Measurements from ENCODE around the gene USP13. TPM values are rescaled to one million over a fixed set of nuclear protein-coding genes. Genes with fewer than 3 reads are reported as not detected.

The USP13 gene
- total RNA-seq, 4 donors from 2014 or later: 1.5 to 6.5 (median 4.1) TPM

DNA sequence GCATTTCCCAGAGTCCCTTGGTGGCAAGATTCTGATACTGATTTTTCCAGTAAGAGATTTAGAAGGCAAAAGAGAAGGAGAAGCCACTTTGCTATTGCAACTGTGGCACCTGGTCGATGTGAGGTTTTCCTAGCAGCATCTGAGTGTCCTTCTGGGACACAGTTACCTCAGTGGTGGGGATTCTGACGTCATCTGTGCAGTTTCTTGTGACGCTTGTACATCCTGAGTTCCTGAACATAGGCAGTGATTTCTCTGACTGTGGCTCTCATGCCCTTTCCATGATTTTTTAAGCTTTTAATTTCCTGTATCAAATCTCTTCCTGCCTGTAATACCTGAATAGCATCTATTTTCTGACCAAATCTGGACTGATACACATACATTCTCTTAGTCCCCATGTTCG is 8.9 kb downstream of the USP13 start:
- no peaks in the 10 kb centered on the region for H3K27me3 ChIP-seq
- 73 to 95% methylated on average over 4 of the region's 4 CpGs for WGBS, 2 donors
- no peaks in the 10 kb centered on the region for H3K36me3 ChIP-seq
- no peak for DNase-seq
- no peak overlapping the region for H3K27ac ChIP-seq
- H3K4me3 ChIP-seq: no peak overlapping the region
- peaks cover 0 to 32% (median 0%) of the 10 kb centered on the region in 3 donors for H3K4me1 ChIP-seq
- intact Hi-C loops (cut with DNase I): no loop called here
- TF ChIP-seq, protein P1, sequence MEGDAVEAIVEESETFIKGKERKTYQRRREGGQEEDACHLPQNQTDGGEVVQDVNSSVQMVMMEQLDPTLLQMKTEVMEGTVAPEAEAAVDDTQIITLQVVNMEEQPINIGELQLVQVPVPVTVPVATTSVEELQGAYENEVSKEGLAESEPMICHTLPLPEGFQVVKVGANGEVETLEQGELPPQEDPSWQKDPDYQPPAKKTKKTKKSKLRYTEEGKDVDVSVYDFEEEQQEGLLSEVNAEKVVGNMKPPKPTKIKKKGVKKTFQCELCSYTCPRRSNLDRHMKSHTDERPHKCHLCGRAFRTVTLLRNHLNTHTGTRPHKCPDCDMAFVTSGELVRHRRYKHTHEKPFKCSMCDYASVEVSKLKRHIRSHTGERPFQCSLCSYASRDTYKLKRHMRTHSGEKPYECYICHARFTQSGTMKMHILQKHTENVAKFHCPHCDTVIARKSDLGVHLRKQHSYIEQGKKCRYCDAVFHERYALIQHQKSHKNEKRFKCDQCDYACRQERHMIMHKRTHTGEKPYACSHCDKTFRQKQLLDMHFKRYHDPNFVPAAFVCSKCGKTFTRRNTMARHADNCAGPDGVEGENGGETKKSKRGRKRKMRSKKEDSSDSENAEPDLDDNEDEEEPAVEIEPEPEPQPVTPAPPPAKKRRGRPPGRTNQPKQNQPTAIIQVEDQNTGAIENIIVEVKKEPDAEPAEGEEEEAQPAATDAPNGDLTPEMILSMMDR (IDR thresholded peaks at IDR 0.05): no peak
- no peak for TF ChIP-seq POLR2A (IDR thresholded peaks at IDR 0.05)
- no peaks in the 10 kb centered on the region for H3K9me3 ChIP-seq

DNA sequence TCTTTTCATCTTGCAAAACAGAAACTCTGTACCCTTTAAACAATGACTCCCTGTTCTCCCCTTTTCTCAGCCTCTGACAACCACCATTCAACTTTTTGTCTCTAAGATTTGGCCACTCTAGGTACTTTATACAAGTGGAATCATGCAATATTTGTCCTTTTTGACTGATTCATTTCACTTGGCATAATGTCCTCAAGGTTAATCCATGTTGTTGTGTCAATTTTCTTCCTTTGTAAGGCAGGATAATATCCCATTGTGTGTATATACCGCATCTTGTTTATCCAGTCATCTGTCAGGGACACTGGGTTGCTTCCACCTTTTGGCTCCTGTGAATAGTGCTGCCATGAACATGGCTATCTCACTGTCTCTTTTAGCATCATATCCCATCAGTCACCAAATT is 10.3 kb downstream of the USP13 start:
- 25 to 50% methylated on average over 1 of the region's 1 CpG for WGBS, 2 donors
- TF ChIP-seq, protein P1 (IDR thresholded peaks at IDR 0.05): no peak
- no peak for TF ChIP-seq POLR2A (IDR thresholded peaks at IDR 0.05)
- no peaks in the 10 kb centered on the region for H3K27me3 ChIP-seq
- H3K27ac ChIP-seq: no peak overlapping the region
- H3K9me3 ChIP-seq: no peaks in the 10 kb centered on the region
- H3K4me1 ChIP-seq: peaks cover 0 to 33% (median 0%) of the 10 kb centered on the region in 3 donors
- no peak overlapping the region for H3K4me3 ChIP-seq
- no peaks in the 10 kb centered on the region for H3K36me3 ChIP-seq
- intact Hi-C loops (cut with DNase I): no loop called here
- DNase-seq: no peak

DNA sequence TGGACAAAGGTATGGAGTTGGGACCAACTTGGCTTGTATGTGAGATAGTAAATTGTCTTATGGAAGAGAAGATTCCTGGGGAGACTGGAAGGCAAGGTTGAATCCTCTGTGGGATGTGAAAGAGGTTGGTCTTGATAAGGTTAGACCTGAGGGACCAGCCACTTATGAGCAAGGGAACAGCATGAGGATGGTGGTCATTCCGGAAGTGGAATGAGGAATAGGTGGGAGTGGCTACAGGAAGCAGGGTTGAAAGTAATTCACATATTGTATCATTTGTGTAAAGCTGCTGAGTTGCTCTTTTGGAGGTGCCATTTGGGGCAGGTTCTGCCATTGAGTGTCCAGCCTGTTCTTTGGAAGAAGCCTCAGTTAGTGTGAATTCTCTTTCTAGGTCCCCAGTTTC is 13.2 kb downstream of the USP13 start:
- intact Hi-C loops (cut with DNase I): no loop called here
- DNase-seq: no peak
- no peak overlapping the region for H3K4me3 ChIP-seq
- TF ChIP-seq, protein P1 (IDR thresholded peaks at IDR 0.05): no peak
- TF ChIP-seq POLR2A (IDR thresholded peaks at IDR 0.05): no peak
- H3K36me3 ChIP-seq: no peaks in the 10 kb centered on the region
- no peaks in the 10 kb centered on the region for H3K27me3 ChIP-seq
- no peaks in the 10 kb centered on the region for H3K9me3 ChIP-seq
- H3K4me1 ChIP-seq: peaks cover 0 to 33% (median 0%) of the 10 kb centered on the region in 3 donors
- H3K27ac ChIP-seq: no peak overlapping the region
- 62 to 71% methylated on average over 1 of the region's 1 CpG for WGBS, 2 donors

DNA sequence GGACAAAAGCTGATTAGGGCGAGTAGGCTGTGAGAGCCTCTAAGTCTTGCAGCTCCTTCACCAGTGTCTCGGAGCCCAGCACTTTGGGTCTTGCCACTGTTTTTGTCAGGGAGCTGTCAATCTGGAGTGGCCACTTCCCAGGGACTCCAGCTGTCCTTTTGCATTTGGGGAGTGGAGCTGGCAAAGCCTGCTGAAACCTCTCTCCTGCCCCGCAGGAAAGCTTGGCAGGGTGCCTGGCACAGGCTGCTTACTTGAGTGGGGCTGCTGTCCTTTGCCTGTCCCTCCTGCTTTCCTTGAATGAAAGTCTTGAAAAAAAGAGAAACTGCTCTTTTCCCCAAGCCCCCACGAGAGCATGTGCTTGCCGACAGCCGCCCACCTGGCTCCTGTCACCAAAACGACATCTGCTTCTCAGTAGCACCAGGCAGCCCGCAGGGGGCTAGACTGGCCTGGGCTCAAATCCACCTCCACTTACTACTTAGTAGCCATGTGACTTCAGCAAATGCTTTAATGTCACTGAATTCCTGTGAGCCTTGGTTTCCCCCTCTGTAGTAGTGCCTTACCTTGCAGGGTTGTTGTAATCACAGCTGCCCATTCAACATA is 13.7 kb downstream of the USP13 start:
- H3K27ac ChIP-seq: no peak overlapping the region

DNA sequence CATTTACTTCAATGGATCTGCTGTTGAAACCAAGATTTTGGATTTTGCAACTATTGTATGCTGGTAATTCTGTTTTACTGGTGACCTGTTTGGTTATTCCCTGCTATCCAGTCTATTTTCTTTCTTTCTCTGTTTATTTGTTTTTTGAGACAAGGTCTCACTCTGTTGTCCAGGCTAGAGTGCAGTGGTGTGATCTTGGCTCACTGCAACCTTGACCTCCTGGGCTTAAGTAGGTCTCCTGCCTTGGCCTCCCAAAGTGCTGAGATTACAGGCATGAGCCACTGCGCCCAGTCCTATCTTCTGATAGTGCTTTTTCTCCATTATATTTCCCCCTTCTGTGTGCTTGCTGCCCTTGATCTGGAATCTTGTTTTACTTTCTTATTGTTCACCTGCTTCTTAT is 15.6 kb downstream of the USP13 start:
- Histone ChIP-seq H3K4me1 (peaks cover 0 to 27% (median 0%) of the 10 kb centered on the region in 3 donors), H3K27ac (no peak overlapping the region), H3K9me3 (no peaks in the 10 kb centered on the region), H3K36me3 (no peaks in the 10 kb centered on the region), H3K4me3 (no peak overlapping the region), H3K27me3 (no peaks in the 10 kb centered on the region)
- intact Hi-C loops (cut with DNase I): no loop called here
- TF ChIP-seq POLR2A (IDR thresholded peaks at IDR 0.05): no peak
- TF ChIP-seq, protein P1 (IDR thresholded peaks at IDR 0.05): no peak
- WGBS, 2 donors: 95 to 100% methylated on average over 1 of the region's 1 CpG
- no peak for DNase-seq

More for the DNA sequence above, 13.7 kb downstream of the USP13 start:
- DNase-seq: no peak
- H3K4me3 ChIP-seq: no peak overlapping the region
- TF ChIP-seq POLR2A (IDR thresholded peaks at IDR 0.05): no peak
- H3K9me3 ChIP-seq: no peaks in the 10 kb centered on the region
- H3K27me3 ChIP-seq: no peaks in the 10 kb centered on the region
- H3K36me3 ChIP-seq: no peaks in the 10 kb centered on the region
- intact Hi-C loops (cut with DNase I): no loop called here
- peaks cover 0 to 33% (median 0%) of the 10 kb centered on the region in 3 donors for H3K4me1 ChIP-seq
- WGBS, 2 donors: 62 to 66% methylated on average over 8 of the region's 8 CpGs

DNA sequence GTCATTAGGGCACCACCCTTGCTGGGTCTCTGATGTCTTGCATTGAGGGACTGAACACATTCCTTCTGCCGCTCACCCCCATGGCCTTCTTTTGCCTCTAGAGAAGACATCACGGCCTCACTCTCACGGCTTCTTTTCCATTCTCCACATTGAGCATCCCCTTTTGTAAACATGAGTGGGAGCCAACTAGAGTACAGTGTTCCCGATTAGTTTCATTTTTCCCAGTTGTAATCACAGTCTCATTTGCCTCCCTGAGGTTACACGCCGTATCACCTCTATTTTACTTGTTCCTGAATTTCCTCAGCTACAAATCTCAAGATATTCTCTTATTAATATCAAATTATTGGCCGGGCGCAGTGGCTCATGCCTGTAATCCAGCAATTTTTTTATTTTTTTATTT is 17.5 kb downstream of the USP13 start:
- no peaks in the 10 kb centered on the region for H3K27me3 ChIP-seq
- peak overlapping the region in 2 of 4 donors; percentile 14 to 52 for H3K27ac ChIP-seq
- intact Hi-C loops (cut with DNase I): no loop called here
- no peak overlapping the region for H3K4me3 ChIP-seq
- no peaks in the 10 kb centered on the region for H3K9me3 ChIP-seq
- no peak for TF ChIP-seq POLR2A (IDR thresholded peaks at IDR 0.05)
- TF ChIP-seq, protein P1 (IDR thresholded peaks at IDR 0.05): no peak
- WGBS, 2 donors: 63 to 90% methylated on average over 8 of the region's 8 CpGs
- DNase-seq: no peak
- H3K36me3 ChIP-seq: no peaks in the 10 kb centered on the region
- peaks cover 0 to 30% (median 0%) of the 10 kb centered on the region in 3 donors for H3K4me1 ChIP-seq
